ENCODE data around the gene USP3.
A peak's percentile ranks its signal among the peaks of the same experiment; 100 is the strongest.
"Not testable (repeated sequence)": the region's sequence is repeated elsewhere in the genome, so short reads cannot be mapped to it uniquely, and the experiment has no call there.

USP3 gene

GRCh38 chr15:63475707-63476106 is 28.7 kb upstream of the USP3 start:
- DNase-seq (ENCODE audit: low read depth in 2 of 2), result no peak

GRCh38 chr15:63476229-63476632 is 28.2 kb upstream of the USP3 start:
- peak; percentile 91 for DNase-seq (ENCODE audit: low read depth in 2 of 2)

GRCh38 chr15:63478243-63478642 is 26.1 kb upstream of the USP3 start:
- no peak for DNase-seq (ENCODE audit: low read depth in 2 of 2)

GRCh38 chr15:63480441-63480821 is 24.0 kb upstream of the USP3 start:
- DNase-seq (ENCODE audit: low read depth in 2 of 2), result no peak

- no peak for DNase-seq (ENCODE audit: low read depth in 2 of 2)
Measured at GRCh38 chr15:63481105-63481810, 23.1 kb upstream of the USP3 start.

GRCh38 chr15:63482874-63483323 is 21.5 kb upstream of the USP3 start:
- DNase-seq (ENCODE audit: low read depth in 2 of 2), result no peak

GRCh38 chr15:63483521-63484371 is 20.6 kb upstream of the USP3 start:
- DNase-seq (ENCODE audit: low read depth in 2 of 2), result no peak

GRCh38 chr15:63484433-63485186 is 19.8 kb upstream of the USP3 start:
- no peak for DNase-seq (ENCODE audit: low read depth in 2 of 2)

- no peak for DNase-seq (ENCODE audit: low read depth in 2 of 2)
Measured at GRCh38 chr15:63487076-63487757, 17.2 kb upstream of the USP3 start.

- DNase-seq (ENCODE audit: low read depth in 2 of 2), result not testable (repeated sequence)
Measured at GRCh38 chr15:63487758-63488397, 16.5 kb upstream of the USP3 start.

- DNase-seq (ENCODE audit: low read depth in 2 of 2), result no peak
Measured at GRCh38 chr15:63488398-63488960, 15.9 kb upstream of the USP3 start.

GRCh38 chr15:63489352-63489751 is 15.0 kb upstream of the USP3 start:
- no peak for DNase-seq (ENCODE audit: low read depth in 2 of 2)

GRCh38 chr15:63490345-63491034 is 13.9 kb upstream of the USP3 start:
- DNase-seq (ENCODE audit: low read depth in 2 of 2), result no peak

- DNase-seq (ENCODE audit: low read depth in 2 of 2), result no peak
Measured at GRCh38 chr15:63491116-63491827, 13.1 kb upstream of the USP3 start.

GRCh38 chr15:63491979-63492378 is 12.4 kb upstream of the USP3 start:
- peak in 1 of 2 experiments; percentile 61 for DNase-seq (ENCODE audit: low read depth in 2 of 2)

GRCh38 chr15:63492541-63493077 is 11.8 kb upstream of the USP3 start:
- DNase-seq (ENCODE audit: low read depth in 2 of 2), result no peak

- no peak for DNase-seq (ENCODE audit: low read depth in 2 of 2)
Measured at GRCh38 chr15:63493436-63493835, 11.0 kb upstream of the USP3 start.

- DNase-seq (ENCODE audit: low read depth in 2 of 2), result no peak
Measured at GRCh38 chr15:63494408-63494807, 10.0 kb upstream of the USP3 start.

- DNase-seq (ENCODE audit: low read depth in 2 of 2), result no peak
Measured at GRCh38 chr15:63495343-63495742, 9.1 kb upstream of the USP3 start.
